K562 (cell line): ENCODE data around the gene PCDHGA7. TPM values are rescaled to one million over a fixed set of nuclear protein-coding genes. Genes with fewer than 3 reads are reported as not detected.
A peak's percentile ranks its signal among the peaks of the same experiment; 100 is the strongest.
"Not testable (repeated sequence)": the region's sequence is repeated elsewhere in the genome, so short reads cannot be mapped to it uniquely, and the experiment has no call there.

ENCODE experiments used
- ATAC-seq: fragments of 200-7000 bp; cut with Tn5 transposase; 3 replicates; pipeline ENCODE4 v1.9.1; 2020; ENCODE audit warnings: moderate library complexity
- BruUV-seq: library from RNA; stranded (reverse); fragments of 400-500 nt; replicated peaks from 2 replicates; lab custom pipeline; 2021; lab: Mats Ljungman, UMichigan
- CTCF ChIA-PET: fragments of 300-600 bp; formaldehyde crosslinking; extraction: SDS; loops from one replicate; lab custom pipeline; 2021; ENCODE audit warnings: low intra/inter-chr PET ratio; lab: Yijun Ruan, JAX
- POLR2A ChIA-PET: fragments of 300-600, 350-650 bp; sonication (Branson Sonifier 250); formaldehyde crosslinking; extraction: SDS; loops from one replicate; lab custom pipeline; 2021; ENCODE audit warnings: antibody characterized with exemption, inconsistent platforms; lab: Yijun Ruan, JAX
- DNase-seq, 4 experiments: peaks; one replicate each; pipeline versions ENCODE4 v3.0.0 to v3.0.0-alpha.2; 2011 to 2018; ENCODE audit warnings: low spot score in 3 of 4, mixed read lengths in 3 of 4; ENCODE audit errors: extremely low read depth in 1 of 4
- FAIRE-seq: peaks from 2 replicates; lab custom pipeline; 2011; peaks lifted over from hg19 to GRCh38; lab: Jason Lieb, UNC
- H2AFZ ChIP-seq: 2 replicates; pipeline ENCODE4 v1.6.0; 2011; ENCODE audit warnings: low read depth, low read length, control low read depth, inconsistent platforms
- H3K27ac ChIP-seq: fragments of 200-600 bp; 3 replicates; pipeline ENCODE4 v1.8.0; 2011; ENCODE audit warnings: low read depth, mild to moderate bottlenecking, control low read depth, inconsistent platforms, low read length, moderate library complexity, mixed read lengths; ENCODE audit errors: extremely low read depth
- H3K27me3 ChIP-seq, 2 experiments: fragments of 300-600 bp in 1 of 2; 2 replicates in 1 of 2; 3 replicates in 1 of 2; pipeline versions ENCODE4 v1.6.0 to v1.8.0; 2011; ENCODE audit warnings: inconsistent platforms in 2 of 2, low read length in 2 of 2, mild to moderate bottlenecking in 1 of 2, mixed read lengths in 1 of 2, moderate library complexity in 1 of 2; ENCODE audit not compliant: control insufficient read depth in 2 of 2, insufficient read depth in 2 of 2
- H3K36me3 ChIP-seq: fragments of 300-600 bp; 3 replicates; pipeline ENCODE4 v1.8.0; 2011; ENCODE audit warnings: mild to moderate bottlenecking, low read length, inconsistent platforms; ENCODE audit not compliant: control insufficient read depth, insufficient read depth
- H3K4me1 ChIP-seq, 2 experiments: fragments of 200-600 bp in 1 of 2; replicated peaks in 1 of 2; 2 replicates in 1 of 2; 3 replicates in 1 of 2; pipeline versions ENCODE4 v1.5.1 to v1.8.0; 2011; ENCODE audit warnings: inconsistent platforms in 2 of 2, low read length in 2 of 2, mild to moderate bottlenecking in 1 of 2, mixed read lengths in 1 of 2, moderate library complexity in 1 of 2; ENCODE audit not compliant: control insufficient read depth in 2 of 2, insufficient read depth in 2 of 2
- H3K4me2 ChIP-seq: 2 replicates; pipeline ENCODE4 v1.6.1; 2011; ENCODE audit warnings: low read length, control low read depth, inconsistent platforms, mixed read lengths; ENCODE audit not compliant: insufficient read depth
- H3K4me3 ChIP-seq: fragments of 200-600 bp; sonication (generic), shearing (Covaris generic); 2 replicates; pipeline ENCODE4 v1.5.1; 2016; ENCODE audit warnings: control low read depth, inconsistent platforms
- H3K79me2 ChIP-seq: fragments of 200-600 bp; 3 replicates; pipeline ENCODE4 v1.8.0; 2011; ENCODE audit warnings: low read length, inconsistent platforms; ENCODE audit not compliant: control insufficient read depth, insufficient read depth
- H3K9ac ChIP-seq, 2 experiments: 2 replicates each; pipeline versions ENCODE4 v1.6.0 to v1.6.1; 2011; ENCODE audit warnings: low read depth in 2 of 2, low read length in 2 of 2, control low read depth in 1 of 2, inconsistent platforms in 1 of 2, mild to moderate bottlenecking in 1 of 2, mixed read lengths in 1 of 2; ENCODE audit not compliant: insufficient read depth in 1 of 2
- H3K9me1 ChIP-seq: one replicate; pipeline ENCODE4 v1.6.0; 2011; ENCODE audit warnings: inconsistent platforms, mild to moderate bottlenecking, low read length, moderate library complexity; ENCODE audit not compliant: control insufficient read depth, insufficient read depth
- H3K9me3 ChIP-seq: replicated peaks from 2 replicates; pipeline ENCODE4 v1.5.1; 2011; ENCODE audit warnings: low read depth, low read length, inconsistent platforms; ENCODE audit not compliant: control insufficient read depth, insufficient read depth
- H4K20me1 ChIP-seq: replicated peaks from 2 replicates; pipeline ENCODE4 v1.6.1; 2011; ENCODE audit warnings: low read length, inconsistent platforms, mixed read lengths; ENCODE audit not compliant: control insufficient read depth, insufficient read depth
- ZBTB33 ChIP-seq: sonication (generic); formaldehyde crosslinking; IDR thresholded peaks from 2 replicates; pipeline ENCODE4 v1.8.1; 2023; ENCODE audit warnings: mild to moderate bottlenecking, missing genetic modification reagents
- WGBS: fragments of 100-300 bp; shearing (Covaris generic); methylation state at CpG from one replicate; pipeline ENCODE4 v1.1.6; 2016; ENCODE audit warnings: low coverage, mixed read lengths; ENCODE audit not compliant: insufficient coverage; ENCODE audit errors: missing lambda C conversion rate; 5-methylcytosine and 5-hydroxymethylcytosine counted together
- in situ Hi-C: fragments of 300-500 bp; cut with MboI; formaldehyde crosslinking; loops from 4 replicates; pipeline ENCODE4 v1.15.0; 2018; ENCODE audit warnings: inconsistent platforms, mixed read lengths
- intact Hi-C: fragments of 100-400 bp; cut with micrococcal nuclease; formaldehyde crosslinking; loops from 2 replicates; pipeline ENCODE4 v1.14.2; 2022
- polyA plus RNA-seq, 8 experiments: library from polyadenylated mRNA; depleted of rRNA in 4 of 8; stranded (reverse) in 5 of 8; unstranded in 3 of 8; fragments of >200 nt; fragmentation: Nextera tagmentation in 2 of 8; fragmentation: Illumina TruSeq in 1 of 8; extraction: Ambion mirVana in 2 of 8; extraction: Trizol in 1 of 8; gene quantifications; 2 replicates each; pipeline versions ENCODE4 v1.2.1 to v1.2.3, GENCODE V29; 2011 to 2014; ENCODE audit warnings: inconsistent platforms in 1 of 8, missing spikeins in 1 of 8
- total RNA-seq, 7 experiments: library from RNA; depleted of rRNA in 6 of 7; stranded (reverse); fragments of >200 nt in 6 of 7; fragmentation: Illumina TruSeq in 2 of 7; extraction: Trizol in 2 of 7; gene quantifications; 2 replicates each; pipeline versions ENCODE4 v1.2.1 to v1.2.3, GENCODE V29; 2011 to 2021; ENCODE audit warnings: low replicate concordance in 1 of 7

Gene PCDHGA7
- total and polyA plus RNA-seq, 9 of the 15 experiments (the other 6 are each of a cell fraction or from before 2014, with no cell fraction given), result 0.03 to 0.11 (median 0.06) TPM; not detected in 5

- FAIRE-seq, H3K9me1 ChIP-seq, H3K9me3 ChIP-seq, in situ Hi-C loops, DNase-seq, H2AFZ ChIP-seq, POLR2A ChIA-PET, H3K9ac ChIP-seq, ATAC-seq, H3K79me2 ChIP-seq, H3K4me2 ChIP-seq, intact Hi-C loops, H3K4me3 ChIP-seq, H3K36me3 ChIP-seq, BruUV-seq, H4K20me1 ChIP-seq, H3K27ac ChIP-seq: not testable (repeated sequence)
- CTCF ChIA-PET, result interaction anchor here (0.6 kb wide), 1 partner anchor 77 kb away, joined by 3 read pairs; no protein-coding TSS in a partner anchor
- 9% methylated on average over 24 of the region's 24 CpGs for WGBS
- H3K27me3 ChIP-seq, result peaks cover 7 to 32% of the 10 kb centered on the region in 2 experiments; a peak in 4 of 5 replicates
- H3K4me1 ChIP-seq, result peaks cover 0 to 26% of the 10 kb centered on the region in 2 experiments; a peak in 2 of 5 replicates
- TF ChIP-seq ZBTB33 (CRISPR knock-in tag), result 0 out of 2 replicates have a peak, but pooled peaks have one; percentile 38
These were observed 32.7 kb downstream of the PCDHGA7 start for GRCh38 chr5:141415275-141415618.
